ENCODE data around the gene MRPL57. TPM values are rescaled to one million over a fixed set of nuclear protein-coding genes. Genes with fewer than 3 reads are reported as not detected.
"Not testable (repeated sequence)": the region's sequence is repeated elsewhere in the genome, so short reads cannot be mapped to it uniquely, and the experiment has no call there.

The MRPL57 gene
- total RNA-seq: 10 to 100 TPM; 27.1 to 29.0 TPM

GRCh38 chr13:21176215-21176981 is at the start of gene MRPL57, which contains the start of gene SKA3:
Gene MRPL57, plus strand, starts transcription at chr13:21176658. Its CDS starts 259 bp downstream, at chr13:21176917.
Gene SKA3, minus strand, starts transcription at chr13:21176552. Its CDS starts 75 bp downstream, at chr13:21176477.
- ChIA-PET CTCF (interaction anchor here (0.7 to 1.6 kb wide), 6 partner anchors 9 to 382 kb away, joined by 3 to 4 read pairs (median 3); no protein-coding TSS in a partner anchor), POLR2A (interaction anchor here (0.6 to 1.7 kb wide), 8 partner anchors 9 to 428 kb away, joined by 3 to 8 read pairs (median 4); partner anchors contain the start of genes MICU2 and XPO4)

GRCh38 chr13:21130116-21130515 is 46.3 kb upstream of the MRPL57 start:
- POLR2A ChIA-PET: no interaction called here

GRCh38 chr13:21133077-21133476 is 43.4 kb upstream of the MRPL57 start:
- POLR2A ChIA-PET: interaction anchor here (1.2 kb wide), 1 partner anchor 530 kb away, joined by 3 read pairs; no protein-coding TSS in a partner anchor
- CTCF ChIA-PET: no interaction called here

More at GRCh38 chr13:21130116-21130515, 46.3 kb upstream of the MRPL57 start:
- CTCF ChIA-PET: interaction anchor here (1.0 kb wide), 1 partner anchor 350 kb away, joined by 4 read pairs; no protein-coding TSS in a partner anchor

- ChIA-PET POLR2A (no interaction called here), CTCF (no interaction called here)
Observed at GRCh38 chr13:21134475-21134874, 42.0 kb upstream of the MRPL57 start.

- POLR2A ChIA-PET, CTCF ChIA-PET: not testable (repeated sequence)
Observed at GRCh38 chr13:21135833-21136232, 40.6 kb upstream of the MRPL57 start.

- ChIA-PET POLR2A (no interaction called here), CTCF (interaction anchor here (0.9 kb wide), 1 partner anchor 340 kb away, joined by 3 read pairs; no protein-coding TSS in a partner anchor)
Observed at GRCh38 chr13:21137696-21138095, 38.8 kb upstream of the MRPL57 start.

GRCh38 chr13:21138561-21138960 is 37.9 kb upstream of the MRPL57 start:
- POLR2A ChIA-PET: no interaction called here
- CTCF ChIA-PET: no interaction called here

GRCh38 chr13:21139374-21139773 is 37.1 kb upstream of the MRPL57 start:
- POLR2A ChIA-PET: no interaction called here

GRCh38 chr13:21142766-21143165 is 33.7 kb upstream of the MRPL57 start:
- POLR2A ChIA-PET: no interaction called here
- CTCF ChIA-PET: no interaction called here

More at GRCh38 chr13:21139374-21139773, 37.1 kb upstream of the MRPL57 start:
- CTCF ChIA-PET: interaction anchor here (0.6 kb wide), 1 partner anchor 11 kb away, joined by 4 read pairs; no protein-coding TSS in a partner anchor

GRCh38 chr13:21147827-21148226 is 28.6 kb upstream of the MRPL57 start:
- ChIA-PET CTCF (interaction anchor here (1.4 kb wide), 1 partner anchor 33 kb away, joined by 3 read pairs; no protein-coding TSS in a partner anchor), POLR2A (no interaction called here)

- ChIA-PET CTCF (interaction anchor here (1.4 kb wide), 1 partner anchor 32 kb away, joined by 3 read pairs; no protein-coding TSS in a partner anchor), POLR2A (interaction anchor here (1.1 kb wide), 1 partner anchor 28 kb away, joined by 3 read pairs; the partner anchor contains the start of gene MRPL57)
Observed at GRCh38 chr13:21148557-21149258, 27.8 kb upstream of the MRPL57 start.

GRCh38 chr13:21149568-21149967 is 26.9 kb upstream of the MRPL57 start:
- ChIA-PET CTCF (interaction anchor here (1.5 kb wide), 1 partner anchor 17 kb away, joined by 3 read pairs; no protein-coding TSS in a partner anchor), POLR2A (interaction anchor here (1.1 kb wide), 1 partner anchor 27 kb away, joined by 3 read pairs; the partner anchor contains the start of gene MRPL57)

- ChIA-PET CTCF (interaction anchor here (1.5 kb wide), 1 partner anchor 16 kb away, joined by 3 read pairs; no protein-coding TSS in a partner anchor), POLR2A (interaction anchor here (1.1 kb wide), 1 partner anchor 27 kb away, joined by 3 read pairs; the partner anchor contains the start of gene MRPL57)
Observed at GRCh38 chr13:21150013-21150412, 26.4 kb upstream of the MRPL57 start.

- ChIA-PET CTCF (interaction anchor here (1.8 kb wide), 1 partner anchor 25 kb away, joined by 4 read pairs; the partner anchor contains the start of gene MRPL57), POLR2A (interaction anchor here (0.6 kb wide), 1 partner anchor 1883 kb away, joined by 7 read pairs; no protein-coding TSS in a partner anchor)
Observed at GRCh38 chr13:21152251-21152899, 24.1 kb upstream of the MRPL57 start.

- CTCF ChIA-PET: interaction anchor here (0.6 kb wide), 1 partner anchor 245 kb away, joined by 4 read pairs; no protein-coding TSS in a partner anchor
- POLR2A ChIA-PET: no interaction called here
Observed at GRCh38 chr13:21164631-21165030, 11.8 kb upstream of the MRPL57 start.

- POLR2A ChIA-PET: not testable (repeated sequence)
- CTCF ChIA-PET: interaction anchor here (1.4 kb wide), 1 partner anchor 16 kb away, joined by 3 read pairs; no protein-coding TSS in a partner anchor
Observed at GRCh38 chr13:21165606-21166005, 10.9 kb upstream of the MRPL57 start.

GRCh38 chr13:21171420-21171819 is 5.0 kb upstream of the MRPL57 start:
- ChIA-PET POLR2A (no interaction called here), CTCF (no interaction called here)

GRCh38 chr13:21173767-21174166 is 2.7 kb upstream of the MRPL57 start:
- CTCF ChIA-PET: not testable (repeated sequence)

More at GRCh38 chr13:21173767-21174166, 2.7 kb upstream of the MRPL57 start:
- POLR2A ChIA-PET: not testable (repeated sequence)
